ENCODE measurements around the gene PPP1R3E. TPM values are rescaled to one million over a fixed set of nuclear protein-coding genes. Genes with fewer than 3 reads are reported as not detected.
"Not testable (repeated sequence)": the region's sequence is repeated elsewhere in the genome, so short reads cannot be mapped to it uniquely, and the experiment has no call there.

Gene PPP1R3E
- total RNA-seq, 1 experiment from 2014 or later, result 3.9 TPM

- no peak overlapping the region for H3K4me2 ChIP-seq (ENCODE audit: insufficient read depth, insufficient read length, low read length)
- Mint-ChIP-seq H3K4me3 (no peak overlapping the region), H3K27ac (peak overlapping the region in 1 of 3 experiments; percentile 58; a peak in 2 of 7 replicates), H3K4me1 (peaks cover 9 to 15% of the 10 kb centered on the region in 2 experiments), H3K27me3 (ENCODE audit: low read depth) (peaks cover 2% of the 10 kb centered on the region; the same call in 1 of the 2 replicates), H3K36me3 (ENCODE audit: insufficient read depth in 1 of 3, low read depth in 3 of 3) (peaks cover 29 to 45% (median 41%) of the 10 kb centered on the region in 3 experiments), H3K9me3 (no peaks in the 10 kb centered on the region; a peak in 1 of 5 replicates)
- H4K8ac ChIP-seq (replicated peaks; ENCODE audit: insufficient read length, low read depth, low read length), result no peak overlapping the region
- peaks cover 3% of the 10 kb centered on the region; the same call in 1 of the 2 replicates for H3K4me1 ChIP-seq (ENCODE audit: insufficient read depth, low read length)
- H2BK12ac ChIP-seq (ENCODE audit: insufficient read length, low read depth, low read length), result no peak overlapping the region
- H3K4ac ChIP-seq (ENCODE audit: low read depth, low read length), result no peak overlapping the region
- no peaks in the 10 kb centered on the region for H3K27me3 ChIP-seq (ENCODE audit: insufficient read depth, low read length)
- no peak overlapping the region for H2BK120ac ChIP-seq (ENCODE audit: low read depth, low read length, poor library complexity, severe bottlenecking)
- no peak overlapping the region for H3K23ac ChIP-seq (ENCODE audit: insufficient read length, low read depth, low read length)
- no peak overlapping the region for H2AK5ac ChIP-seq (ENCODE audit: insufficient read length, low read length)
- no peak overlapping the region for H2BK5ac ChIP-seq (ENCODE audit: insufficient read length, low read length)
- H3K9ac ChIP-seq (ENCODE audit: extremely low read depth, insufficient read length, low read length), result no peak overlapping the region
- H3K79me2 ChIP-seq (ENCODE audit: insufficient read depth, low read length), result peaks cover 10% of the 10 kb centered on the region; the same call in 1 of the 2 replicates
- H3K27ac ChIP-seq (ENCODE audit: insufficient read length, low read depth, low read length), result no peak overlapping the region
- DNase-seq, result no peak
- peaks cover 8% of the 10 kb centered on the region for H3K23me2 ChIP-seq (ENCODE audit: insufficient read length, low read depth, low read length, poor library complexity, severe bottlenecking)
- no peak overlapping the region for H2BK15ac ChIP-seq (ENCODE audit: low read depth, low read length)
- H3K18ac ChIP-seq (ENCODE audit: insufficient read length, low read depth, low read length), result no peak overlapping the region
- no peak overlapping the region for H3K56ac ChIP-seq (ENCODE audit: insufficient read length, low read depth, low read length)
- no peak for TF ChIP-seq CTCF (conservative IDR thresholded peaks at IDR 0.05)
- no peak overlapping the region for H3K14ac ChIP-seq (ENCODE audit: insufficient read depth, low read length)
- H3T11ph ChIP-seq (ENCODE audit: low read length), result no peak overlapping the region
- no peaks in the 10 kb centered on the region for H4K20me1 ChIP-seq (ENCODE audit: control insufficient read depth, insufficient read depth, insufficient read length)
- H3K9me3 ChIP-seq (ENCODE audit: control insufficient read depth, low read depth, low read length), result no peaks in the 10 kb centered on the region
- peaks cover 4% of the 10 kb centered on the region for H3K79me1 ChIP-seq (ENCODE audit: insufficient read depth, low read depth, low read length, poor library complexity, severe bottlenecking)
- no peak overlapping the region for H4K91ac ChIP-seq (ENCODE audit: insufficient read length, low read depth, low read length)
- H2BK20ac ChIP-seq (ENCODE audit: low read depth, low read length, poor library complexity, severe bottlenecking), result no peak overlapping the region
- H4K5ac ChIP-seq (ENCODE audit: insufficient read length, low read depth, low read length), result no peak overlapping the region
- no CpG with 5 or more reads among the region's 13 CpGs for WGBS (ENCODE audit: extremely low coverage, insufficient read length, low lambda C conversion rate)
- no peak overlapping the region for H2AFZ ChIP-seq (ENCODE audit: low read length)
Measured at GRCh38 chr14:23326491-23327332, 24.1 kb upstream of the PPP1R3E start.

- H4K20me1 ChIP-seq (ENCODE audit: control insufficient read depth, insufficient read depth, insufficient read length); H2BK120ac ChIP-seq (ENCODE audit: low read depth, low read length, poor library complexity, severe bottlenecking); H2BK5ac ChIP-seq (ENCODE audit: insufficient read length, low read length); H3K9me3 Mint-ChIP-seq; H2AK5ac ChIP-seq (ENCODE audit: insufficient read length, low read length); H3K9ac ChIP-seq (ENCODE audit: extremely low read depth, insufficient read length, low read length); H3K56ac ChIP-seq (ENCODE audit: insufficient read length, low read depth, low read length); H3K27me3 Mint-ChIP-seq (ENCODE audit: low read depth); H3K4ac ChIP-seq (ENCODE audit: low read depth, low read length); H3K18ac ChIP-seq (ENCODE audit: insufficient read length, low read depth, low read length); H3K27me3 ChIP-seq (ENCODE audit: insufficient read depth, low read length); H3K23ac ChIP-seq (ENCODE audit: insufficient read length, low read depth, low read length); H3K14ac ChIP-seq (ENCODE audit: insufficient read depth, low read length); H3K4me1 ChIP-seq (ENCODE audit: insufficient read depth, low read length); H3K27ac ChIP-seq (ENCODE audit: insufficient read length, low read depth, low read length); H2AFZ ChIP-seq (ENCODE audit: low read length); H2BK12ac ChIP-seq (ENCODE audit: insufficient read length, low read depth, low read length); H3K4me2 ChIP-seq (ENCODE audit: insufficient read depth, insufficient read length, low read length); H4K91ac ChIP-seq (ENCODE audit: insufficient read length, low read depth, low read length); DNase-seq; H3K9me3 ChIP-seq (ENCODE audit: control insufficient read depth, low read depth, low read length); H2BK20ac ChIP-seq (ENCODE audit: low read depth, low read length, poor library complexity, severe bottlenecking); H3K4me3 Mint-ChIP-seq; H3K79me1 ChIP-seq (ENCODE audit: insufficient read depth, low read depth, low read length, poor library complexity, severe bottlenecking); H4K8ac ChIP-seq (replicated peaks; ENCODE audit: insufficient read length, low read depth, low read length); H4K5ac ChIP-seq (ENCODE audit: insufficient read length, low read depth, low read length); H2BK15ac ChIP-seq (ENCODE audit: low read depth, low read length); H3K23me2 ChIP-seq (ENCODE audit: insufficient read length, low read depth, low read length, poor library complexity, severe bottlenecking); H3T11ph ChIP-seq (ENCODE audit: low read length): not testable (repeated sequence)
- H3K36me3 Mint-ChIP-seq (ENCODE audit: insufficient read depth in 1 of 3, low read depth in 3 of 3), result peaks cover 29 to 45% (median 41%) of the 10 kb centered on the region in 3 experiments
- peaks cover 10% of the 10 kb centered on the region; the same call in 1 of the 2 replicates for H3K79me2 ChIP-seq (ENCODE audit: insufficient read depth, low read length)
- H3K27ac Mint-ChIP-seq, result peak overlapping the region in 1 of 3 experiments; percentile 79; a peak in 2 of 7 replicates
- peaks cover 9 to 15% of the 10 kb centered on the region in 2 experiments for H3K4me1 Mint-ChIP-seq
- WGBS (ENCODE audit: extremely low coverage, insufficient read length, low lambda C conversion rate), result no CpG with 5 or more reads among the region's 5 CpGs
Measured at GRCh38 chr14:23325746-23326145, 23.1 kb upstream of the PPP1R3E start.

All from H9 (cell line).